ENCODE data around the gene ACKR4.
"Not testable (repeated sequence)": the region's sequence is repeated elsewhere in the genome, so short reads cannot be mapped to it uniquely, and the experiment has no call there.

Gene ACKR4

DNA sequence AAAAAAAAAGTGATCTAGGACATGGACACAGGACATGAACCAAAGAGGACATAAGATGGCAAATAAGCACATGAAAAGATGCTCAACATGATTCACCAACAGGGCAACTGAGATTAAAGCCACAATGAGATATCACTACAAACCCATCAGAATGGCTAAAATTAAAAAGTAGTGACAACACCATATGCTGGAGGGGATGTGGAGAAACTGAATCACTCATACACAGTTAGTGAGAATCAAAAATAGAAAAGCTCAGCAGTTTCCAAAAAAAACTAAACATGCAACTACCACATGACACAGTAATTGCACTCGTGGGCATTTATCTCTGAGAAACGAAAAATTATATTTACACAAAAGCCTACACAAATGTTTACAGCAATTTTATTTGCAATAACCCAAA is 27.9 kb upstream of the ACKR4 start:
- TF ChIP-seq GATA1 (IDR thresholded peaks at IDR 0.05; ENCODE audit: low read depth, low read length) (no peak), POLR2A (IDR thresholded peaks at IDR 0.05; ENCODE audit: low read length) (no peak)
- no peak for DNase-seq

DNA sequence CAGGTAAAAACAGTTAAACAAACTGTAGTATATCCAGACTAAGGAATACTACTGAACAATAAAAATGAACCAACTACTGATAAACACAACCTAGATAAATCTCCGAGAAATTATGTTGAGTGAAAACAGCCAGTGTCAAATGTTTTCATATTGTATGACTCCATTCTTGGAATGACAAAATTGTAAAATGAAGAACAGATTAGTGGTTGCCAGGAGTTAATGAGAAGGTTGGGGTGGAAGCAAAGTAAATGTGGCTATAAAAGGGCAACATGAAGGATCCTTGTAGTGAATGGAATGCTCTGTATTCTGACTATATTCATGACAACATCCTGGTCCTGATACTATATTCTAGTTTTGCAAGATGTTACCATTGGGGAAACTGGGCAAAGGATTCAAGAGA is 27.5 kb upstream of the ACKR4 start:
- DNase-seq: no peak
- no peak for TF ChIP-seq POLR2A (IDR thresholded peaks at IDR 0.05; ENCODE audit: low read length)
- TF ChIP-seq GATA1 (IDR thresholded peaks at IDR 0.05; ENCODE audit: low read depth, low read length): no peak

DNA sequence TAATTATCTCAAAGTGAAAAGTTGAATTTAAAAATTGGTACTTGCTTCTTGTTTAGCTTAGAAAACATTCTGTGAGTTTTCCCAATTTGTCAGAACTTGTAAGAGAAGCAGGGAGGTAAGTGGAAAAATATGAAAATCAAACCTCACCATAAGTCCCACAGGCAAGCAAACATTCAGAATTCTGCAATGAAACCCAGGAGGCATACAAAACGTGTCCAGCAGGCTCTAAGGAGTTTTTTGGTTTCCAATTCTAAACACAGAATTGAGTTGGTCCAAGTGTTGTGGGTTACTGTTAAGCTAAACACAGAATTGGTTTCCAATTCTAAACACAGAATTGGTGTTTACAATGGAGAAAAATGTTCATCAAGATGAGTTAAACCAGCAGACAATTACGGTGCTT is 27.1 kb upstream of the ACKR4 start:
- no peak for DNase-seq
- TF ChIP-seq POLR2A (IDR thresholded peaks at IDR 0.05; ENCODE audit: low read length) (no peak), GATA1 (IDR thresholded peaks at IDR 0.05; ENCODE audit: low read depth, low read length) (no peak)

DNA sequence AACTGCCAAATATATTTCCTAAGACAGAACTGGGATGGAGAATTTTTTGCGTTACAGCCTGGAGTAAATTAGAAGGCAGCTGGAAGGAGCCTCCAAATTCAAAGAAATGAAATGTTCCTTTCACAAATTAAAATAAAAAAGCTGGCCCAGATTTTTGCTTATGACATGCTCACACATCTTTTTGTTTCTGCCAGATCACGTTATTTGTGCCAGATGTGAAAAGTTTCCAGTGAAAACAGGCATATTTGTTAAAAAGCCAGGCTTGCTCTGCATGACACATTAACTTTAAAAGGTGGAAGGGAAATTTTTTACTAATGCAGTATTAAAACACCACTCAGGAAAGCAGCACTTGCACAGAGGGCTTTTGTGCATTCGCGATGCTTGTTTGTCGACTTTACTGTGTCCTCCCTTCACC is 23.3 kb upstream of the ACKR4 start:
- no peak for TF ChIP-seq POLR2A (IDR thresholded peaks at IDR 0.05; ENCODE audit: low read length)
- no peak for TF ChIP-seq GATA1 (IDR thresholded peaks at IDR 0.05; ENCODE audit: low read depth, low read length)
- no peak for DNase-seq

DNA sequence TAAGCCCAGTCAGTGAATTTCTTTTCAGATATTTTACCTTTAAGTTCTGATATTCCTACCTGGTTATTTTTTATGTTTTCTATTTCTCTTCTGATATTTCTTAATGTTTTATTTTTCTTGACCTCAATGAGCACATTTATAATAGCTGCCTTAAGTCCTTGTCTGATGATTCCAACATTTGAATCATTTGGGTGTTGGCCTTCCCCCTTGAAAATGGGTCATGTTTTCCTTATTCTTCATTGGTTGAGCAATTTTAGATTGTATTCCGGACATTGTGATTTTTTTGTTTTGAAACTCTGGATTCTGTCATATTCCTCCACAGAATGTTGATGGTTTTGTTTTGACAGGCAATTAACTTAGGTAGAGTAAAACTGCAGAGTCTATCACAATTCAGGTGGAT is 9.7 kb upstream of the ACKR4 start:
- no peak for DNase-seq
- TF ChIP-seq POLR2A (IDR thresholded peaks at IDR 0.05; ENCODE audit: low read length) (no peak), GATA1 (IDR thresholded peaks at IDR 0.05; ENCODE audit: low read depth, low read length) (no peak)

DNA sequence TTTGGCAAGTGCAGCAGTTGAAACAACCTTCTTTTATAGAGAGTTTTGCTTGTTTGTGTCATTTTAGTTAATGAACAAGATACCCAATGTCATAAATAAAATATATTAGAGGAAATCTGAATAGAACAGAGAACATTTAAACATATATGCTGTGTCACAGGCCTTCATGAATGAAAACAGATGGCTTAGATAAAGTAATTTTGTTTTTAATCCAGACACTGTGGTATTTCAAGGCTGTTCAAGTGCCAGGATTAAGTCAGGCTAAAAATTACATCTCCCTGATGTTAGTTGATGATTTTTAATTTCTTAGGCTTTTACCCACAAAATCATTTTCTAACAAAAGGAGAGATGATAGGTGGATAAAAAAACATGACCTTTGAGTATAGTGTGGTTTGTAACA is 4.9 kb upstream of the ACKR4 start:
- DNase-seq: no peak
- no peak for TF ChIP-seq GATA1 (IDR thresholded peaks at IDR 0.05; ENCODE audit: low read depth, low read length)
- TF ChIP-seq POLR2A (IDR thresholded peaks at IDR 0.05; ENCODE audit: low read length): no peak

DNA sequence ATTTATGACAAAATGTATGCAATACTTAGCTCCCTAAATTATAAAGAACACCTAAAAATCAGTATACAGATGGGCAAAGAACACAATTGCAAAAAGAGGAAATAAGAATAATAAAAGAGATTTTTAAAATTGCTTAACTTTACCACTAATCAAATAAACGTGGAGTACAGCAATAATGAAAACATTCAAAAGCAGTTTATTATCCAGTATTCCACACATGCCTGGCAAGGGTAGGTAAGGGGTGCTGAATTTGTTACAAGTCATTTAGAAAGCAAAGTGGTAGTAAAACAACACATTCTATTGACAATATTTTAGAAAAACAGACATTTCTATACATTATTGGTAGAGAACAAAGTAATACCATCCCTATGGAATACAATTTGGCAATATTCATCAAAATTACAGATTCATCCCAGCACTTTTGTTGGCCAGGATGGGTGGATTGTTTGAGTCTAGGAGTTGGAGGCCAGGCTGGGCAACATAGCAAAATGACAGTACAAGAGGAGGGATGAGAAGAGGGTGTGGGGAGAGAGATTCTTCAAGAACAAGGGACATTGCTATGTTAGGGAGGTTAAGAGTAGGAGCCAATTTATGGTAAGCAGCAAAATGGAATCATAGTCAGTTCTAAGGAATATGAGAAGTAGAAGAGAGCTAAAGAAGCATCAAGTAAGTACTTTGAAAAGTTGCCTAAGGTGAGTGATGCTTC is 3.7 kb upstream of the ACKR4 start:
- DNase-seq: no peak
- TF ChIP-seq POLR2A (IDR thresholded peaks at IDR 0.05; ENCODE audit: low read length) (no peak), GATA1 (IDR thresholded peaks at IDR 0.05; ENCODE audit: low read depth, low read length) (no peak)

DNA sequence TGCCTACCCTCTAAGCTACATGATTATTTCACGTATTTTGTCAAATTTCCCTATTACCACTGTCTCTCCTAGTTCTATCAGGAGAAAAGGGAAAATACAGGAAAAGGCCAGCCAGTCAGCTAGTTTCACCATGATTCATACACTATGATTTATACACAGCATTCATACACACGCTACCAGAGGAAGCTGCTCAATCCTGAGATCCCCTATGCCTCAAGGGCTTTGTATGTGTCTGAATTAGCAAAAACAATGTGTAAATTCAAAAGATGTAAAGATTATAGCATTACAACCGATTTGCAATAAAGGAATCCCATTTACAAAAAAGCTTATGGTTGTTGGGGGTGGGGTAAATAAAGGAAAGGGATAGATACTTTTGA is 3.1 kb upstream of the ACKR4 start:
- no peak for TF ChIP-seq POLR2A (IDR thresholded peaks at IDR 0.05; ENCODE audit: low read length)
- no peak for DNase-seq

DNA sequence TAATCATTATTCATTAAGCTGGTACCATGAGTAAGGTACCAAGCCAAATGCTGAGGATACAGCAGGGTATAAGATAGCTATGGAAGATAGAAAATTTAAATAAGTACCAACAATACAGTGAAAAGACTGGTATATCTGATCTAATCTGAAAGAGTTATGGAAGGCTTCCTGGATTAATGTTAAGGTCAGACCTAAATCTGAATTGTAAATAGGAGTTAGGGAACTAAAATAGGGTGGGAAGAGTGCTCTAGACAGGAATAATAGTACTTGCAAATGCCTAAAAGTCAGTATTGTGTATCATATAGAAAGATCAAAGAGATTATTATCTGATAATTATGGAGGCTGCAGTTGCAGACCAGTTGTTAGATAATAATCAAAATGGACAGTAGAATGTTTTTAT is 2.6 kb upstream of the ACKR4 start:
- no peak for TF ChIP-seq POLR2A (IDR thresholded peaks at IDR 0.05; ENCODE audit: low read length)
- no peak for TF ChIP-seq GATA1 (IDR thresholded peaks at IDR 0.05; ENCODE audit: low read depth, low read length)
- DNase-seq: no peak

DNA sequence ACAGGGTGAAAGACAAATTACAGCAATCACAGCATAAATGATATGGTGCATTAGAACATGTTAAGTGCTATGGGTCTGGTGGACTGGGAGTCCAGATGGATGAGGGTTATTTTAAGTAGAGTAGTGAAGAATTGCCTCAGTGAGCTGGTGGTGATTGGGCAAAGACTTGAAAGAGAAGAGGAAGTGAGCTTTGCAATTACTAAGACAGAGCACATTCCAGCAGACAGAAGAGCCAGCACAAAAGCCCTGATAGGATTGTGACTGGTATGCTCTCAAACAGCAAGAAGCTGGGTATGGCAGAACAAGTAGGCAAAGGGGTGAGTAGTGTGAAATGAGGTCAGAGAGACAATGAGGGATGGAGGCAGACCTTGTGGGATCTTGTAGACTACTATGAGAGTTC is 2.1 kb upstream of the ACKR4 start:
- DNase-seq: no peak
- no peak for TF ChIP-seq GATA1 (IDR thresholded peaks at IDR 0.05; ENCODE audit: low read depth, low read length)
- TF ChIP-seq POLR2A (IDR thresholded peaks at IDR 0.05; ENCODE audit: low read length): no peak

DNA sequence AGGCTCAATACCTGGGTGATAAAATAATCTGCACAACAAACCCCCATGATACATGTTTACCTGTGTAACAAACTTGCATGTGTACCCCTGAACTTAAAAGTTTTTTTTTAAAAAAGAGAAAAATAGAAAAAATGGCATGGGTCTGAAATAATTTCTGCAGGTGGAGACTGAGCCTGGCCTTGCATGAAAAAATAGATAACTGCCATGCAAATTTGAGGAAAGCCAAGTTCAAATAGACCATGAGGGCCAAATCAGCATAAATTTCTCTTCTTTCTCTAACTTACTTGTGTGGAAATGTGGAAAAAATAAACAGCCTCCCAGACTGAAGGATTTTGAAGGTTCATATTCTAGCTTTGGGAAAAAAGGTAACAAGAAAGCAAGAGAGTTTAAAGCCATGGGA is 744 bp upstream of the ACKR4 start:
- TF ChIP-seq POLR2A (IDR thresholded peaks at IDR 0.05; ENCODE audit: low read length): no peak
- no peak for TF ChIP-seq GATA1 (IDR thresholded peaks at IDR 0.05; ENCODE audit: low read depth, low read length)
- DNase-seq: no peak

DNA sequence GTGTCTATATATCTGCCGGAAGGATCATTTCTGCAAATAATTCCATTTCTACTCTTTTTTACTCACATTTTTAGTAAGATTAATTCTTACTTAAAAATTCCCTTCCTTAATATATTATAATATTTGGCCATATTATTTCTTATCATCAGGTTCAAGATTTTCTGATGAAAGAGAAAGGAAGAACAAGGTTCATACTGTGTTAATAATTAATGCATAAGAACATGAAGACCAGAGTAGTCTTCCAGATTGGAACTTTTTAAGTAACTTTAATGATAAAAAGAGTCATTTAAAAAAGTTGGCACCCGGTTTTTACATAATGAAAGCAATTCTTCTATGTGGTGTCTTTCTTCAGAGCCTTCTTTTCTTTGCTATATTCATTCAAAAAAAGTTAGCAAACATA is 590 bp downstream of the ACKR4 start:
- DNase-seq: no peak
- TF ChIP-seq GATA1 (IDR thresholded peaks at IDR 0.05; ENCODE audit: low read depth, low read length): no peak
- TF ChIP-seq POLR2A (IDR thresholded peaks at IDR 0.05; ENCODE audit: low read length): no peak

DNA sequence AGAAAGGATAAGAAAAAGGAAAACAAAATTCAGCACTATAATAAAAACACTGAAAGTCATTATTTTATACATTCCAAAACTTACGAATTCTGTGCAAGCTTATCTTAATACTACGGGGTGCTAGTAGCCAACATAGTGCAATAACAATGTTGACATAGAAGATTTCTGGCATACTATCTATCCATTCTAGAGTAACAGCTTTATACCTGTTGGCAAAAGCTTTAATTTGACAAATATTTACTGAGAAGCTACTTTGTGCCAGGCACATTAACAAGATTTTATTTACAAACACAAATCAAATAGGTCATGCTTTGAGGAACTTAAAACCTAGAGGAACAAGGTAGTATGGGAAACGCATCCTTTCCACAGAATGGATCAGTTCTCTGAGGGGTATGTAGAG is 1.1 kb downstream of the ACKR4 start:
- no peak for TF ChIP-seq GATA1 (IDR thresholded peaks at IDR 0.05; ENCODE audit: low read depth, low read length)
- TF ChIP-seq POLR2A (IDR thresholded peaks at IDR 0.05; ENCODE audit: low read length): no peak
- DNase-seq: no peak

DNA sequence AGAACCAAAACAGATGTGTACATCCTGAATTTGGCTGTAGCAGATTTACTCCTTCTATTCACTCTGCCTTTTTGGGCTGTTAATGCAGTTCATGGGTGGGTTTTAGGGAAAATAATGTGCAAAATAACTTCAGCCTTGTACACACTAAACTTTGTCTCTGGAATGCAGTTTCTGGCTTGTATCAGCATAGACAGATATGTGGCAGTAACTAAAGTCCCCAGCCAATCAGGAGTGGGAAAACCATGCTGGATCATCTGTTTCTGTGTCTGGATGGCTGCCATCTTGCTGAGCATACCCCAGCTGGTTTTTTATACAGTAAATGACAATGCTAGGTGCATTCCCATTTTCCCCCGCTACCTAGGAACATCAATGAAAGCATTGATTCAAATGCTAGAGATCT is 3.5 kb downstream of the ACKR4 start:
- DNase-seq: not testable (repeated sequence)

DNA sequence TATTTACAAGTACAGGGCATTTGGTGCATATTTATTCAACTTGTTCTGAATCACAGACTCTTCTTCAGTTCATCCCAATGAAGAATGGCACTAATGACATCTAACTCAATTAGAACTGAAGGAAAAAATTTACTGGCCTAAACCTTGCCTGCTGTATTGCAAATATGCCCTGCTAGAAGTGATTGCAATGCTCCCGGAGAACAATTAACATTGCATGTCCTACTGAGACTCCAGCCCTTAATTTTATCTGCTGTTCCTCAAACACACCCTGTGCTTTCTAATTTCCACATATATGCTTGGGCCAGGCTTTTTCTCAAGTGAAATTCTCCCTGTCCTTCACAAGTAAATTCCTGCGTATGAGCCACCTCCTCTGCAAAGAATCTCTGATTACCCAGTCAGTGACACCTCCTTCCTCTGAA is 8.3 kb downstream of the ACKR4 start:
- TF ChIP-seq GATA1 (IDR thresholded peaks at IDR 0.05; ENCODE audit: low read depth, low read length): no peak
- TF ChIP-seq POLR2A (IDR thresholded peaks at IDR 0.05; ENCODE audit: low read length): no peak
- DNase-seq: no peak

DNA sequence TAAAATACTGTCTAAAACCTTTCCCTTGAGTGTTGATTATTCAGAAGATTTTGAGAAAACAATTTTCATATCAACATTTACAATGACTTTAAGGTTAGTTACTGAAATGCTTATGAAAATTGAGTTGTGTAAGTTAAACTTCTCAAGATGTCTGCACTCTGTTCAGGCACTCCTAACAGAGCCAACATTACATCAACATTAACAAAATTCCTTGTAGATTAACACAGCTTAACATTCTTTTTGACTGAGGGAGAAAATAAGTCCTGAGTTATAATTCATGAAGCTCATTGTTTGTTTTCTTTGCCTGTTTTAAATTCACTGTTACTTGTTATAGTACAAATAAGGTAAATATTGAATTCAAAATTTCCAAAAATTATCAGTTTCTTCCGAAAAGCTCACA is 9.0 kb downstream of the ACKR4 start:
- TF ChIP-seq POLR2A (IDR thresholded peaks at IDR 0.05; ENCODE audit: low read length): no peak
- TF ChIP-seq GATA1 (IDR thresholded peaks at IDR 0.05; ENCODE audit: low read depth, low read length): no peak
- DNase-seq: no peak

DNA sequence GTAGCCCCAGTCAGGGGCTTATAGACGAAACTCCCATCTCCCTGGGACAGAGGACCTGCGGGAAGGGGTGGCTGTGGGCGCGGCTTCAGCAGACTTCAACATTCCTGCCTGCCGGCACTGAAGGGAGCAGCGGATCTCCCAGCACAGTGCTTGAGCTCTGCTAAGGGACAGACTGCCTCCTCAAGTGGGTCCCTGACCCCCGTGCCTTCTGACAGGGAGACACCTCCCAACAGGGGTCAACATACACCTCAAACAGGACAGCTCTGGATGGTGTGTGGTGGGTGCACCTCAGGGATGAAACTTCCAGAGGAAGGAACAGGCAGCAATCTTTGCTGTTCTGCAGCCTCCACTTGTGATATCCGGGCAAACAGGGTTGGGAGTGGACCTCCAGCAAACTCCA is 9.6 kb downstream of the ACKR4 start:
- not testable (repeated sequence) for DNase-seq

DNA sequence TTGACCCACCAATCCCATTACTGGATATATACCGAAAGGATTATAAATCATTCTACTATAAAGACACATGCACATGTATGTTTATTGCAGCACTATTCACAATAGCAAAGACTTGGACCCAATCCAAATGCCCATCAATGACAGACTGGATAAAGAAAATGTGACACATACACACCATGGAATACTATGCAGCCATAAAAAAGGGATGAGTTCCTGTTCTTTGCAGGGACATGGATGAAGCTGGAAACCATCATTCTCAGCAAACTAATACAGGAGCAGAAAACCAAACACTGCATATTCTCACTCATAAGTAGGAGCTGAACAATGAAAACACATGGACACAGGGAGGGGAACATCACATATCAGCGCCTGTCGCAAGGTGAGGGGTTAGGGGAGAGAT is 18.2 kb downstream of the ACKR4 start:
- not testable (repeated sequence) for DNase-seq
